HG02884 (cell line): ENCODE results near the gene DNAJC7.

ENCODE experiments used
- ATAC-seq: cut with Tn5 transposase; IDR thresholded peaks from one replicate; pipeline ENCODE4 v1.9.1; 2021; ENCODE audit warnings: mild to moderate bottlenecking, moderate library complexity; ENCODE audit not compliant: unreplicated experiment

The DNAJC7 gene

DNA sequence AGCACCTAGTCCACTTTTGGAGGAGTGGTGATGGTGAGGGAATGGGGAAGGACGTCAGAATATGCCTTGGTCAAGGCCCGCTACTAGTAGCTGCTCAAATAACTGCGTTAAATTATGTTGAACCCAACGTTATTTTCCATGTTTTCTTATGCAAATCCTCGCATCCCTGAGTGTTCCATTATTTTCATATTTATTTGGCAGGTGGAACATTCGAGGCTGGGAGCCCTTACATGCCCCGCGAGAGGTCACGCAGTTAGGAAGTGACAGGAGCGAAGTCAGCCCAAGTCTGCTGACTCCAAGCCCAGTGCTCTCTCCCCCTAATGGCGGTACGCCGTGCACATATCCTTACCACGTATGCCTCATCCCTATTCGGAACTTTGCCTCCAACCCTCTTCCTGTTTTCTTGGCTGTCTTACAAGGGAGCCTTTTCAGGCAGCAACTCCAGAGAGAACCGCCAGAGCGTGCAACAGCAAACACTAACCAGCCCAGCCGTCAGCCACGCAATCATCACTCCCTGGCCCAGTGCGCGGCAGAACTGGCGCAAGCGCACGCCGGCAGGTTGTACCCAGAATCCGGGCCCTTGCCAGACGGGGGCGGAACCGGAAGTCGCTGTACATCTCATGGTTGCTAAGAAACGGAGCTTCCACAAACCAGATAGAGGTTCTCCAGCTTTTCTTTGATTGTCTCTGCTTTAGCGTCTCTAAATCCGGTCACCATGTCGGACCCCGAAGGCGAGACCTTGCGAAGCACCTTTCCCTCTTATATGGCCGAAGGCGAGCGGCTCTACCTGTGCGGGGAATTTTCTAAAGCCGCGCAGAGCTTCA lies 87.0 kb downstream of the DNAJC7 start, which contains the start of gene ODAD4:
TSS of gene ODAD4 (plus strand) at position 609 of the 824 bp plus-strand sequence. CDS start at position 716, 107 bp downstream.
- ATAC-seq, result peak; percentile 97

DNA sequence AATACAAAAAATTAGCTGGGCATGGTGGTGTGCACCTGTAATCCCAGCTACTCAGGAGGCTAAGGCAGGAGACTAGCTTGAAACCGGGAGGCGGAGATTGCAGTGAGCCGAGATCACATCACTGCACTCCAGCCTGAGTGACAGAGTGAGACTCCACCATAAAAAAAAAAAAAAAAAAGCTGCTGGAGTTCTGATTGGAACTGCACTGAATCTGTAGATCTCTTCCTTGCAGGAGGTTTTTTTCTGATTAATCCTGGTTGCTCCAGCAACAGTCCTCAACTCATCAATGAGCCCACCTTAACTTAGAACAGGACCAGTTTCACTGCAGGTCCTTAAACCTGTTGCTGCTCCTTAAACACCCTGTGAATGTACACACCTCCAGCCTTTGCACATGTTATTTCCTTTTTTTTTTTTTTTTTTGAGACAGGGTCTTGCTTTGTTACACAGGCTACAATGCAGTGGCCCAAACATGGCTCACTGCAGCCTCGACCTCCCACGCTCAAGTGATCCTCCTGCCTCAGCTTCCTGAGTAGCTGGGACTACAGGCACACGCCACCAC lies 88.5 kb downstream of the DNAJC7 start:
- no peak for ATAC-seq
